HG03457 (cell line): ENCODE data around the gene SV2C.

ENCODE experiments used
- ATAC-seq: cut with Tn5 transposase; IDR thresholded peaks from one replicate; pipeline ENCODE4 v1.9.1; 2021; ENCODE audit warnings: moderate number of reproducible peaks; ENCODE audit not compliant: unreplicated experiment

Gene SV2C

GRCh38 chr5:76163111-76163628, 80.0 kb downstream of the SV2C start:
- no peak for ATAC-seq

DNA sequence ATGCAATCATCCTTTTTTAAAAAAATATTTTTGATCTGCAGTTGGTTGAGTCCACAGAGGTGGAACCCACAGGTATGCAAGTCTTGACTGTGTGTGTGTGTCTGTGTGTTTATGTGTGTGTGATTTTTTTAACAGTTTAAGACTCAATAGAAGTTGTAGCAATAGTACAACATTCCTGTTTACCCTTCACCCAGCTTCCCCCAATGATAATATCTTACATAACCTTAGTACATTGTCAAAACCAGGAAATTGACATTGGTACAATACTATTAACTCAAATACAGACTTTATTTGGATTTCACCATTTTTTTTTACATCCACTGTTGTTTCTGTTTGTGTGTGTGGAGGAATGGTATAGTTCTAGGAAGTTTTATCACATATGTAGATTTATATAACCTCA, 81.8 kb downstream of the SV2C start:
- no peak for ATAC-seq

GRCh38 chr5:76165711-76166374, 82.7 kb downstream of the SV2C start:
- no peak for ATAC-seq

DNA sequence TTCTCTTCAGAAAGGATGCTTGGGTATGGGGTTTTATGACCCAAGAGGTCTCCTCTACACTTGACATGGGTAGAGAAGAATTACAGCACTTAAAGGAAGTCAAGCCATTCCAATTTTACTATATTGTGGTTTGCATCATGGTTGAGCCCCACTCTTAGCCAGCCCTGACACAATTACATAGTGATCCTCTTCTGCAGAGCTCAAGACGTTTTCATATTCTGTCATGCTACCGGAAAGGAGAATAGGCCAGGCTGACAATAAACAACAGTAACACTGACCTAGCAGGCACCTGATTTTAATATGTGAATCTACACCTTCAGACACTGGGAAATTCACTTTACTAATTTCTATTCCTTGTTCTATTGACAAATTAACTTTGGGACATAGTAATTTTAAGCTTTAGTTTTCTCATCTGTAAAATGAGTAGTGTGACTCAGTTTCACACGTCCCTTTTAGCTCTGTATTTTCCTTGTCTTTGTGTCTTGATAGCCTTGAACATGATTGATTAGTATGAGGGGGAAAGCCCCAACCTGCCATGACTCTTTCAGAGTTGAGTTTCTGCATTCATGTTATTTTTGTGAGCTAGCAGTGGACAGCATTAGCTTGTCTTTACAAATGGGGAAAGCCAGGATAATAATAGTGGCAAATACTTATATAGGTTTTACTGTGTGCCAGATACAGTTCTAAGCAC, 83.8 kb downstream of the SV2C start:
- ATAC-seq = no peak

GRCh38 chr5:76169146-76169905, 86.1 kb downstream of the SV2C start:
- no peak for ATAC-seq

DNA sequence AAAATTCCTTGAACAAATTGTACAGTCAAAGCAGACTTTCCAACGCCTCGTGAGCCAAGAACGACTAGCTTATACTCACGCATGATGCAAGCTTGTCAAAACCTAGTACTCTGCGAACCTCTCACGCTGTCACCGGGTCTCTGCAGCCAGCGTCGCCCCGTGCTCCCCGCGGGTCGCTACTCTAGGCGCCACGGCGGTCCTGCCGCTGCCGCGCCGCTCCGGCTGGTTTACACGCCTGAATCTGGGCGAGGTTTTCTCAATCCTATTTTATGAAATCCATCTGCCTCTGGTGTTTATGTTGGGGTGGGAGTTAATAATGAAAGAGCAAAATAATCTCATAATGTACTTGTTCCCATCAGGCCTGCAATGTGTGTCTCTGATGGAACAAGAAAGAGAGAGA, 90.9 kb downstream of the SV2C start:
- ATAC-seq = no peak

GRCh38 chr5:76175051-76175666, 92.0 kb downstream of the SV2C start:
- ATAC-seq = no peak

- peak; percentile 63 for ATAC-seq
These were observed 92.7 kb downstream of the SV2C start for GRCh38 chr5:76175821-76176403.

DNA sequence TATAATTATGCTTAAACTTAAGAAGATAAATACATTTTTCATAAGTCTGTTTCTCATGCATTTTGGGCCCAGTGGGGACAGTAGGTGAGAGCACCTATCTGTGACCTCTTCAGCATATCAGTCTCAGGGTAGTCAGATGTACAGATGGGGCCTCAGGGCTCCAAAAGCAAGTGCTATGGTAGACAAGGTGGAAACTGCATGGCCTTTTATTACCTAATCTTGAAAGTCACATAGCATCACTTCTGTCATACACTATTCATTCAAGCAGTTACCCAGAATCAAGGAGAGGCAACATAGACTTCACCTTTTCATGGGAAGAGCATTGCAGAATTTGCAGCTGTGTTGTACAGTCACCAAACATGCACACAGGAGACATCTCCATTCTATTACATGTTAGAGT, 94.8 kb downstream of the SV2C start:
- no peak for ATAC-seq

DNA sequence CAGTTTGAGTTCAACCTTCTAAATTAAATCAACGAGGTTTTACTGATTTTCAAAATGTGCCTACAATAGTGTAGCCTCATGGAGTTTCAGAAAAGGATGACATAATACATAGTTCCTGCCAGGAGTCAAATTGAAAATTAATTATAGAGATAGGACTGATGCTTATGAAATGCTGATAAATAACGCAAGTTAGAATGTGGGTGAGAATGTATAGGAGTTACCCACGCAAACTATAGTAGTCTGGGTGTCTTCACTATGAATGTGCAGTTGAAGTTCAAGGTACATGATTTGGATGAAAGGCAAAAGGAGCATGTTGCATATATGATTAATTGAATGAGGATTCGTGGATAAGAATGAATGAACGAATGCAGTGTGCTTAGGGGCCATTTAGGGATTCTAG, 95.7 kb downstream of the SV2C start:
- ATAC-seq = no peak

GRCh38 chr5:76180814-76181805, 97.9 kb downstream of the SV2C start:
- ATAC-seq = no peak

DNA sequence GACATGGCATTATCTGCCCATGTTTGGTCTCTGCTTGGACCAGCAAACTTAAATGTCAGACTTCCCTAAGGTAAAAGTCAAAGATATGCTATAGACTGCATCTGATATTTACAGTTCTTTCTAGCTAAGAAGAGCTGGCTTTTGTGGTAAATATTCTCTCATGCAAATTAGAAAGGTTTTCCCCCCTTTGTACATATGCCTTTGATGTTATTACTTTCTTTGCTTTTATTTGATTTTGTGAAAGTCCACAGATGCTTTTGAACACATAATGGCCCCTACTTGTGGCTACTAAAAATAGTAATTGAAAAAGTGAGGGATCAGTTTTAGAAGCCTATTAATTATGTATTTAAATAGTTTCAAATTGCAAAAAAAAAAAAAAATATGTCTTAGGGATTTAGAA, 104.2 kb downstream of the SV2C start:
- ATAC-seq = no peak

DNA sequence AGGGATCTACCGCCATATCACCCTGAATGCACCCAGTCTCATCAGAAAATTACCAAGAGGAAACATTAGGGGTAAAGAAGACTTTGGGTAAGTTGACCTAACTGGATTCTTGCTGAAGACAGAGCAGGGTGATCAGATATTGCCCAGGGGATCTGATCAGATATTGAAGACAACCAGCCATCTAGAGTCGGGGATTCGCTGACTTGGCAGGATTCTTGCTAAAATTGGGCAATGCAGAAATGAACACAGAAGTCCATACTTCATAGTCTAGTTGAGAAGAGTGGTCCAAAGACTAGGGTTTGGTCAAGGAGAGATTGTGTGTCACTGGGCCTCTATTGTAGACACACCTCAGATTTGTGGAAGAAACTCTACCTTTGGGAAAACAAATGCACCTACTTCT, 107.2 kb downstream of the SV2C start:
- ATAC-seq = no peak

DNA sequence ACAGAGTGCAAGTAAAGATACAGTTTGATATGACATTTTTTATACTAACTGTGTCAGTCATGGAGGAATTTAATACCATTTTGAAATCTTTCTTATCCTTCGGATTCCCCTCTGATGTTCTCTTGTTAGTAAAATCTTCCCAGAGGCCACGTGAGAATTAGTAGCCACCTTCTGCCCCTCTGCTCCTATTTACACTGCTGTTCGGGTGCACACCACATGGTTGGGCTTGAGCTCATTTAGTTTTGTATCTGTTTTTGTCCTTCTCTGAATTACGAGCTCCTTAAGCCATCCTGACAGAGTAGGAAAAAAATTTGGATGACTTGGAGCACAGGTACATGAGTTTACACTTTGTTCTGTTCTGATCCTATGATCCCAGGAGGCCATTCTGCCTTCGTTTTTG, 109.7 kb downstream of the SV2C start:
- ATAC-seq = no peak

DNA sequence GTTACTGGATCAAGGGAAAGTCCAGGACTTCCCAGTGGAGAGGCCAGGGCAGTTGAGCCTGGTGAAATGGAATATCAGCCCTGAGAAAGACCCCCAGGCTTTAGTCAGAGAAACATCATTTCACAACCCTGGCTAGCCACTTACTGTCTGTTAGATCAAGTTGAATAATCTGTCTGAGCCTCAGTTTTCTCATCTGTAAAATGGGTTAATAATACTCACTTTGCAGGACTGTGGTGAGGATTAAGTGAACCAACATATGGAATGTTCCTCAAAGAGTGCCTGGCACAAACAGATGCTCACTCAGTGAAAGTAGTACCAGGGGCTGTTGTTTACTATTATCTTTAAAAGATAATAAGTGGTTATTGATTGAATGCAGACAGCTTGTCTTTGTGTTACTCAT, 110.5 kb downstream of the SV2C start:
- ATAC-seq = no peak

DNA sequence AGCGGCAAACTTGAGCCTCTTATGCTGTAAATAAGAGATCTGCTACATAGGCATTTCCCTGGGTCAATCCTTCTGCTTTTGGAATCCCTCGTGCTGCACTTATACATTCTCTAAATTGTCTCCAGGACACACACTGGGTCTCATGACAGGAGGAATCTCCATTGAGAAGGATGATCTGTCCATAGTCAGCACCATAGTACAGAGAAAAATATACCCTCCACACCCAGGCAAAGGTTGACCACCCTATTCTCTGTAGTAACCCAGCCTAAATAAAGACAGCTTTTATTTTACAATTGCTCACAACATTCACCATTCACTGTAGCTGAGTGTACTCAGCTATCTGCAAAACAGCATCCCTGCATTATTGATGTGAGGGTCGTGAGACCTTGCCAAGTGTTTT, 111.2 kb downstream of the SV2C start:
- ATAC-seq = no peak

- no peak for ATAC-seq
These were observed 113.3 kb downstream of the SV2C start for GRCh38 chr5:76196457-76196856.

DNA sequence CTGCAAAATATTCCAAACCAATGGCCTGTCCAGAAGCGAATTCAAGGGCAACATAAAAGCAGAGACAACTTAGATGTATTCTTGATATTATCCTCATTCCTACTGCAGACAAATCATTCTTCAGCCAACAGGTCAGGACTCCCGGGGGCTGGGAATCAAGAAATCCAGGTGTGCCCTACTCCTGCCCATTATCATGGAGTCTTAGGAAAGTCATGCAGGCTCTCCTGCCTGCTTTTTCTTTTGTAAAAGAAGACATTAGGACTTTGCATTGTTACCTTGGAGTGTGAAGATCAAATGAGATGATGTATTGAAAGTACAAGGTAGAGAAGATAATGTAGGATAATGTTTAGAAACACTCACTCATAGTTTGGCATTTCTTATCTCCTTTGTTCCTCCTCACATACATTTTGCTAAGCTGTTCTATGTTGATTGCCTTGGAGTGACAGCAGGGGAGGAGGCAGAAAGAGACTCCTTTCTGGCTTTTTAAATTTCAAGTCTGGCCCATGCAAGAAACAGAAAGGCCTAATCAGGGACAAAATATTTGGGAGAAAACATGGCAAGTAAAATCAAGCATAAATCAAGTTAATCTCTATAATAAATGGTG, 113.8 kb downstream of the SV2C start:
- ATAC-seq = no peak

- ATAC-seq = no peak
These were observed 114.5 kb downstream of the SV2C start for GRCh38 chr5:76197726-76198125.
